GM18858 (cell line): ENCODE results near the gene IGFBP5.

Experiments
- ATAC-seq: cut with Tn5 transposase; IDR thresholded peaks from one replicate; pipeline ENCODE4 v1.9.1; 2021; ENCODE audit not compliant: unreplicated experiment

Gene IGFBP5

GRCh38 chr2:216666461-216667233 lies 28.7 kb downstream of the IGFBP5 start:
- ATAC-seq, result peak; percentile 63

- ATAC-seq, result no peak
Measured at GRCh38 chr2:216665717-216666116, 29.6 kb downstream of the IGFBP5 start.

- no peak for ATAC-seq
Measured at GRCh38 chr2:216665242-216665641, 30.1 kb downstream of the IGFBP5 start.

- ATAC-seq, result no peak
Measured at GRCh38 chr2:216664593-216665034, 30.7 kb downstream of the IGFBP5 start.

GRCh38 chr2:216663846-216664245 lies 31.5 kb downstream of the IGFBP5 start:
- ATAC-seq, result no peak

GRCh38 chr2:216663106-216663505 lies 32.2 kb downstream of the IGFBP5 start:
- ATAC-seq, result no peak

GRCh38 chr2:216661639-216662375 lies 33.5 kb downstream of the IGFBP5 start:
- ATAC-seq, result no peak

- ATAC-seq, result no peak
Measured at GRCh38 chr2:216661051-216661450, 34.3 kb downstream of the IGFBP5 start.

- no peak for ATAC-seq
Measured at GRCh38 chr2:216660496-216660895, 34.9 kb downstream of the IGFBP5 start.

GRCh38 chr2:216659276-216659675 lies 36.1 kb downstream of the IGFBP5 start:
- ATAC-seq, result no peak

GRCh38 chr2:216658757-216659156 lies 36.6 kb downstream of the IGFBP5 start:
- no peak for ATAC-seq

- ATAC-seq, result no peak
Measured at GRCh38 chr2:216657980-216658379, 37.4 kb downstream of the IGFBP5 start.

GRCh38 chr2:216657086-216657855 lies 38.1 kb downstream of the IGFBP5 start:
- no peak for ATAC-seq

- ATAC-seq, result no peak
Measured at GRCh38 chr2:216654528-216655052, 40.8 kb downstream of the IGFBP5 start.

- ATAC-seq, result no peak
Measured at GRCh38 chr2:216653931-216654365, 41.4 kb downstream of the IGFBP5 start.

- no peak for ATAC-seq
Measured at GRCh38 chr2:216653093-216653799, 42.1 kb downstream of the IGFBP5 start.

GRCh38 chr2:216652566-216652965 lies 42.8 kb downstream of the IGFBP5 start:
- no peak for ATAC-seq

GRCh38 chr2:216651351-216651881 lies 43.9 kb downstream of the IGFBP5 start:
- ATAC-seq, result no peak

- ATAC-seq, result no peak
Measured at GRCh38 chr2:216650626-216651257, 44.6 kb downstream of the IGFBP5 start.

GRCh38 chr2:216649574-216649973 lies 45.8 kb downstream of the IGFBP5 start:
- ATAC-seq, result no peak
